Endothelial cell of umbilical vein (primary cell): ENCODE data around the gene SYTL3. TPM values are rescaled to one million over a fixed set of nuclear protein-coding genes. Genes with fewer than 3 reads are reported as not detected.

Experiments
- BruUV-seq: library from RNA; stranded (reverse); fragments of 400-500 nt; replicated peaks from 2 replicates; lab custom pipeline; 2021; lab: Mats Ljungman, UMichigan
- CTCF ChIA-PET: fragments of 300-600, 350-600 bp; sonication (Branson Sonifier 250); formaldehyde crosslinking; loops from one replicate; lab custom pipeline; 2021; ENCODE audit warnings: antibody characterized with exemption, inconsistent platforms; lab: Charles Lee
- POLR2A ChIA-PET: fragments of 300-600, 350-600 bp; sonication (Branson Sonifier 250); formaldehyde crosslinking; loops from one replicate; lab custom pipeline; 2021; ENCODE audit warnings: antibody characterized with exemption, inconsistent platforms; lab: Charles Lee
- DNase-seq: peaks from one replicate; pipeline ENCODE4 v3.0.0-alpha.2; 2011; ENCODE audit warnings: low read depth, low spot score
- FAIRE-seq: peaks from 2 replicates; lab custom pipeline; 2011; peaks lifted over from hg19 to GRCh38; lab: Jason Lieb, UNC
- H2AFZ ChIP-seq: 2 replicates; pipeline ENCODE4 v1.6.0; 2012; ENCODE audit warnings: low read depth, low read length, control low read depth, inconsistent platforms
- H3K27ac ChIP-seq: 2 replicates; pipeline ENCODE4 v1.5.1; 2011; ENCODE audit warnings: low read depth, mild to moderate bottlenecking, control low read depth, low read length, moderate library complexity; ENCODE audit not compliant: insufficient read depth
- H3K27me3 ChIP-seq, 2 experiments: 2 replicates each; pipeline versions ENCODE4 v1.6.0 to v1.6.1; 2011; ENCODE audit warnings: low read length in 2 of 2, mixed read lengths in 1 of 2; ENCODE audit not compliant: control insufficient read depth in 2 of 2, insufficient read depth in 2 of 2
- H3K36me3 ChIP-seq, 2 experiments: 2 replicates in 1 of 2; 3 replicates in 1 of 2; pipeline ENCODE4 v1.5.1; 2011; ENCODE audit warnings: low read length in 2 of 2, mild to moderate bottlenecking in 1 of 2, moderate library complexity in 1 of 2; ENCODE audit not compliant: control insufficient read depth in 2 of 2, insufficient read depth in 2 of 2; ENCODE audit errors: extremely low read depth in 1 of 2
- H3K4me1 ChIP-seq: 3 replicates; pipeline ENCODE4 v1.5.1; 2011; ENCODE audit warnings: mild to moderate bottlenecking, low read length; ENCODE audit not compliant: control insufficient read depth, insufficient read depth; ENCODE audit errors: extremely low read depth
- H3K4me2 ChIP-seq: 2 replicates; pipeline ENCODE4 v1.6.1; 2011; ENCODE audit warnings: low read length, control low read depth, mixed read lengths; ENCODE audit not compliant: insufficient read depth
- H3K4me3 ChIP-seq, 3 experiments: fragments of 200-600 bp in 1 of 3; sonication (generic), shearing (Covaris generic) in 1 of 3; replicated peaks in 1 of 3; 2 replicates each; pipeline ENCODE4 v1.5.1; 2011 to 2016; ENCODE audit warnings: control low read depth in 3 of 3, low read length in 3 of 3, mild to moderate bottlenecking in 2 of 3, inconsistent platforms in 1 of 3, low read depth in 1 of 3, moderate library complexity in 1 of 3; ENCODE audit not compliant: insufficient read depth in 1 of 3
- H3K79me2 ChIP-seq: 2 replicates; pipeline ENCODE4 v1.6.0; 2012; ENCODE audit warnings: low read length, inconsistent platforms; ENCODE audit not compliant: control insufficient read depth, insufficient read depth
- H3K9ac ChIP-seq: replicated peaks from 2 replicates; pipeline ENCODE3; 2011; ENCODE audit warnings: low read length, control low read depth; ENCODE audit not compliant: insufficient read depth; ENCODE audit errors: extremely low read depth
- H3K9me1 ChIP-seq: replicated peaks from 3 replicates; pipeline ENCODE4 v1.6.0; 2011; ENCODE audit warnings: mild to moderate bottlenecking, low read length; ENCODE audit not compliant: control insufficient read depth, insufficient read depth; ENCODE audit errors: extremely low read depth
- H3K9me3 ChIP-seq: replicated peaks from 2 replicates; pipeline ENCODE4 v1.5.1; 2012; ENCODE audit warnings: low read length, inconsistent platforms; ENCODE audit not compliant: control insufficient read depth, insufficient read depth
- H4K20me1 ChIP-seq: replicated peaks from 2 replicates; pipeline ENCODE3; 2011; ENCODE audit warnings: mild to moderate bottlenecking, low read length; ENCODE audit not compliant: control insufficient read depth, insufficient read depth; ENCODE audit errors: extremely low read depth
- CTCF ChIP-seq, 2 donors: IDR thresholded peaks; 1 replicate in 1 of 2; 2 replicates in 1 of 2; pipeline ENCODE4 v1.5.1; 2011; ENCODE audit warnings: low read length in 2 of 2, mild to moderate bottlenecking in 2 of 2, moderate library complexity in 2 of 2, control low read depth in 1 of 2, inconsistent platforms in 1 of 2, low read depth in 1 of 2; ENCODE audit not compliant: insufficient read depth in 1 of 2; ENCODE audit errors: extremely low read depth in 1 of 2
- EZH2 ChIP-seq: IDR thresholded peaks from 2 replicates; pipeline ENCODE4 v1.6.1; 2012; ENCODE audit warnings: borderline replicate concordance, low read depth, mild to moderate bottlenecking, moderate library complexity, low read length, inconsistent platforms; ENCODE audit not compliant: severe bottlenecking
- FOS ChIP-seq: IDR thresholded peaks from 2 replicates; pipeline ENCODE4 v1.6.1; 2011; ENCODE audit warnings: mild to moderate bottlenecking, low read length, moderate library complexity, borderline replicate concordance; ENCODE audit not compliant: insufficient read depth
- GATA2 ChIP-seq: IDR thresholded peaks from 2 replicates; pipeline ENCODE4 v1.7.0; 2011; ENCODE audit warnings: low read depth, mild to moderate bottlenecking, moderate library complexity, mixed read lengths, low read length; ENCODE audit not compliant: insufficient read length, insufficient read depth
- JUN ChIP-seq: IDR thresholded peaks from 2 replicates; pipeline ENCODE4 v1.6.1; 2011; ENCODE audit warnings: borderline replicate concordance, low read depth; ENCODE audit not compliant: insufficient read length, insufficient read depth
- MAX ChIP-seq: IDR thresholded peaks from 2 replicates; pipeline ENCODE4 v1.6.1; 2011; ENCODE audit not compliant: insufficient read depth, insufficient read length
- MYC ChIP-seq: IDR thresholded peaks from one replicate; pipeline ENCODE4 v1.6.1; 2011; ENCODE audit warnings: mild to moderate bottlenecking, low read depth, low read length
- POLR2A ChIP-seq: IDR thresholded peaks from 2 replicates; pipeline ENCODE4 v1.6.1; 2012; ENCODE audit warnings: low read depth, mild to moderate bottlenecking, control low read depth, low read length
- dilution Hi-C: fragments of 300-500 bp; cut with MboI; formaldehyde crosslinking; loops from one replicate; pipeline ENCODE4 v1.15.0; 2019; ENCODE audit warnings: low sequenced_read_pairs; ENCODE audit not compliant: extremely low pct_ligation_motif_present
- intact Hi-C: fragments of 100-400 bp; cut with micrococcal nuclease; formaldehyde crosslinking; loops from one replicate; pipeline ENCODE4 v1.10.0; 2022
- polyA plus RNA-seq, 4 experiments: library from polyadenylated mRNA; depleted of rRNA in 3 of 4; stranded (reverse) in 3 of 4; unstranded in 1 of 4; fragments of >200 nt; gene quantifications; 2 replicates each; pipeline versions ENCODE4 v1.2.1 to v1.2.3, GENCODE V29; 2011 to 2012; ENCODE audit warnings: missing spikeins in 1 of 4
- total RNA-seq: library from RNA; stranded (reverse); gene quantifications from 2 replicates; pipeline ENCODE4 v1.2.3, GENCODE V29; 2021

Gene SYTL3
- total and polyA plus RNA-seq, 2 donors (not counting 3 experiments of a cell fraction or from before 2014, with no cell fraction given) = 0.59 to 0.77 TPM

- intact Hi-C loops (no loop called here), dilution Hi-C loops (no loop called here)
- Histone ChIP-seq H2AFZ (no peak overlapping the region), H3K27me3 (no peaks in the 10 kb centered on the region), H3K9me1 (no peaks in the 10 kb centered on the region), H3K4me3 (no peak overlapping the region), H3K36me3 (peaks cover 4 to 31% of the 10 kb centered on the region in 2 experiments), H4K20me1 (no peaks in the 10 kb centered on the region), H3K9ac (no peak overlapping the region), H3K4me1 (peaks cover 24% of the 10 kb centered on the region), H3K9me3 (no peaks in the 10 kb centered on the region), H3K4me2 (no peak overlapping the region), H3K79me2 (no peaks in the 10 kb centered on the region), H3K27ac (no peak overlapping the region)
- TF ChIP-seq POLR2A (no peak), MYC (no peak), MAX (no peak), GATA2 (no peak), FOS (no peak), JUN (no peak), EZH2 (no peak), CTCF (IDR thresholded peaks at IDR 0.05; ENCODE audit: extremely low read depth in 1 of 2, insufficient read depth in 1 of 2, low read depth in 1 of 2, low read length in 2 of 2) (no peak)
- FAIRE-seq = no peak
- CTCF ChIA-PET = interaction anchor here (1.0 kb wide), 1 partner anchor 11 kb away, joined by 3 read pairs; no protein-coding TSS in a partner anchor
- no TSS peak for BruUV-seq
- POLR2A ChIA-PET = no interaction called here
- no peak for DNase-seq
These were observed 22.5 kb upstream of the SYTL3 start for GRCh38 chr6:158627168-158627939.
